Neural cell (in vitro differentiated cells): Measurements from ENCODE around the gene NT5E. TPM values are rescaled to one million over a fixed set of nuclear protein-coding genes. Genes with fewer than 3 reads are reported as not detected.
A peak's percentile ranks its signal among the peaks of the same experiment; 100 is the strongest.

Experiments used
- H2AFZ ChIP-seq: fragments of 200-600, 300-800 bp; sonication (generic), shearing (Covaris generic); 2 replicates; pipeline ENCODE4 v1.6.0; 2014; ENCODE audit warnings: low read depth, mild to moderate bottlenecking, antibody characterized with exemption, low read length, moderate library complexity
- H3F3A ChIP-seq: fragments of 200-600 bp; shearing (Covaris generic); 2 replicates; pipeline ENCODE4 v1.6.1; 2016; ENCODE audit warnings: mild to moderate bottlenecking, moderate library complexity, mixed read lengths, antibody characterized with exemption, low read length; ENCODE audit not compliant: insufficient read depth, poor library complexity, severe bottlenecking
- H3K27ac ChIP-seq: fragments of 200-600, 300-800 bp; sonication (generic), shearing (Covaris generic); 2 replicates; pipeline ENCODE4 v1.5.1; 2014; ENCODE audit warnings: mild to moderate bottlenecking, low read length, moderate library complexity
- H3K27me3 ChIP-seq: fragments of 300-800, 200-600 bp; sonication (generic), shearing (Covaris generic); 2 replicates; pipeline ENCODE4 v1.6.0; 2014; ENCODE audit warnings: mild to moderate bottlenecking, low read depth, low read length, moderate library complexity; ENCODE audit not compliant: insufficient read depth
- H3K36me3 ChIP-seq: fragments of 300-800, 200-600 bp; sonication (generic), shearing (Covaris generic); 2 replicates; pipeline ENCODE4 v1.5.1; 2014; ENCODE audit warnings: mild to moderate bottlenecking, antibody characterized with exemption, low read length, moderate library complexity; ENCODE audit not compliant: insufficient read depth
- H3K4me2 ChIP-seq: fragments of 300-800, 200-600 bp; sonication (generic), shearing (Covaris generic); 2 replicates; pipeline ENCODE4 v1.6.0; 2014; ENCODE audit warnings: mild to moderate bottlenecking, low read length
- H3K4me3 ChIP-seq: fragments of 300-800, 200-600 bp; sonication (generic), shearing (Covaris generic); 2 replicates; pipeline ENCODE4 v1.5.1; 2014; ENCODE audit warnings: mild to moderate bottlenecking, low read length, moderate library complexity
- H3K79me2 ChIP-seq: fragments of 200-600 bp; shearing (Covaris generic); replicated peaks from 2 replicates; pipeline ENCODE4 v1.6.0; 2014; ENCODE audit warnings: mild to moderate bottlenecking, low read length, moderate library complexity; ENCODE audit not compliant: insufficient read depth
- H3K9ac ChIP-seq: fragments of 300-800, 200-600 bp; sonication (generic), shearing (Covaris generic); 2 replicates; pipeline ENCODE4 v1.6.1; 2016; ENCODE audit warnings: mild to moderate bottlenecking, low read length, mixed read lengths
- H3K9me2 ChIP-seq: fragments of 200-600 bp; shearing (Covaris generic); 2 replicates; pipeline ENCODE4 v1.6.1; 2016; ENCODE audit warnings: mild to moderate bottlenecking, low read length, mixed read lengths; ENCODE audit not compliant: insufficient read depth
- H3K9me3 ChIP-seq: fragments of 200-600, 300-800 bp; sonication (generic), shearing (Covaris generic); 2 replicates; pipeline ENCODE4 v1.6.1; 2016; ENCODE audit warnings: mild to moderate bottlenecking, mixed run types, low read length, moderate library complexity, mixed read lengths
- H4K20me1 ChIP-seq: fragments of 200-600 bp; shearing (Covaris generic); 2 replicates; pipeline ENCODE4 v1.6.1; 2016; ENCODE audit warnings: mild to moderate bottlenecking, mixed run types; ENCODE audit not compliant: insufficient read depth
- CTCF ChIP-seq: fragments of 450-650 bp; IDR thresholded peaks from 2 replicates; pipeline ENCODE4 v1.5.1; 2014; ENCODE audit warnings: antibody characterized with exemption, mild to moderate bottlenecking, moderate library complexity; ENCODE audit not compliant: poor library complexity, severe bottlenecking
- EP300 ChIP-seq: fragments of 450-650 bp; conservative IDR thresholded peaks from 2 replicates; pipeline ENCODE4 v1.6.1; 2014; ENCODE audit warnings: antibody characterized with exemption, mild to moderate bottlenecking, moderate library complexity; ENCODE audit not compliant: poor library complexity, severe bottlenecking
- EZH2 ChIP-seq: fragments of 200-600, 300-800 bp; shearing (Covaris generic), sonication (generic); IDR thresholded peaks from 2 replicates; pipeline ENCODE4 v1.6.1; 2014; ENCODE audit warnings: antibody characterized with exemption, low read length, borderline replicate concordance, mild to moderate bottlenecking; ENCODE audit not compliant: insufficient read depth, poor library complexity, severe bottlenecking
- MXI1 ChIP-seq: fragments of 450-650 bp; conservative IDR thresholded peaks from 2 replicates; pipeline ENCODE4 v1.6.1; 2014; ENCODE audit warnings: antibody characterized with exemption, mild to moderate bottlenecking; ENCODE audit not compliant: poor library complexity, severe bottlenecking
- POLR2AphosphoS5 ChIP-seq: IDR thresholded peaks from 2 replicates; pipeline ENCODE4 v1.6.1; 2012
- RAD21 ChIP-seq: fragments of 450-650 bp; conservative IDR thresholded peaks from 2 replicates; pipeline ENCODE4 v1.6.1; 2014; ENCODE audit warnings: antibody characterized with exemption, mild to moderate bottlenecking, moderate library complexity
- REST ChIP-seq: IDR thresholded peaks from 2 replicates; pipeline ENCODE4 v1.6.1; 2012; ENCODE audit warnings: borderline replicate concordance
- SMC3 ChIP-seq: fragments of 450-650 bp; conservative IDR thresholded peaks from 2 replicates; pipeline ENCODE4 v1.6.1; 2014; ENCODE audit warnings: antibody characterized with exemption, mild to moderate bottlenecking, moderate library complexity; ENCODE audit not compliant: poor library complexity
- TAF1 ChIP-seq: IDR thresholded peaks from 2 replicates; pipeline ENCODE4 v1.6.1; 2012; ENCODE audit warnings: low read depth
- polyA minus RNA-seq: library from RNA; depleted of rRNA, polyadenylated mRNA; stranded (reverse); fragments of >200 nt; gene quantifications from 2 replicates; pipeline ENCODE4 v1.2.3, GENCODE V29; 2014
- polyA plus RNA-seq: library from polyadenylated mRNA; depleted of rRNA; stranded (reverse); fragments of >200 nt; gene quantifications from 2 replicates; pipeline ENCODE4 v1.2.3, GENCODE V29; 2014

NT5E gene
- 0.08 TPM in 1 of 2 replicates, not detected in the other for polyA plus RNA-seq
- not detected in 2 replicates for polyA minus RNA-seq

- Histone ChIP-seq H3K9me2 (no peaks in the 10 kb centered on the region), H3K9ac (peak within 1 kb of the TSS; percentile 36), H3K27me3 (peaks cover 64% of the 10 kb centered on the region), H3K36me3 (no peaks in the 10 kb centered on the region), H3K4me3 (peak within 1 kb of the TSS; percentile 77), H3K79me2 (no peaks in the 10 kb centered on the region), H3K27ac (no peak within 1 kb of the TSS), H3K9me3 (no peaks in the 10 kb centered on the region), H3K4me2 (peak within 1 kb of the TSS; percentile 52), H4K20me1 (no peaks in the 10 kb centered on the region), H3F3A (no peaks in the 10 kb centered on the region), H2AFZ (peak within 1 kb of the TSS; percentile 37)
- TF ChIP-seq EP300: peak; percentile 8
- TF ChIP-seq TAF1: no peak
- TF ChIP-seq REST: no peak
- TF ChIP-seq RAD21: no peak
- TF ChIP-seq POLR2AphosphoS5: peak; percentile 52
- no peak for TF ChIP-seq CTCF
- TF ChIP-seq MXI1: peak; percentile 43
- no peak for TF ChIP-seq EZH2
- no peak for TF ChIP-seq SMC3
Observed at GRCh38 chr6:85449818-85450759, at the start of gene NT5E. Gene NT5E, plus strand, starts transcription at chr6:85450083. Its CDS starts 57 bp downstream, at chr6:85450140.

- H3K27me3 ChIP-seq: no peaks in the 10 kb centered on the region
- no peaks in the 10 kb centered on the region for H3K36me3 ChIP-seq
- no peaks in the 10 kb centered on the region for H3K9me2 ChIP-seq
- no peaks in the 10 kb centered on the region for H3K79me2 ChIP-seq
- TF ChIP-seq EP300: no peak
- TF ChIP-seq RAD21: no peak
- no peak for TF ChIP-seq MXI1
- H3K9me3 ChIP-seq: no peaks in the 10 kb centered on the region
- no peak overlapping the region for H3K4me3 ChIP-seq
- no peak overlapping the region for H3K4me2 ChIP-seq
- no peaks in the 10 kb centered on the region for H4K20me1 ChIP-seq
- no peak overlapping the region for H3K9ac ChIP-seq
- no peaks in the 10 kb centered on the region for H3F3A ChIP-seq
- no peak overlapping the region for H2AFZ ChIP-seq
- H3K27ac ChIP-seq: no peak overlapping the region
Observed at GRCh38 chr6:85400331-85400730, 49.6 kb upstream of the NT5E start.
